ENCODE results near the gene GALNT7. TPM values are rescaled to one million over a fixed set of nuclear protein-coding genes. Genes with fewer than 3 reads are reported as not detected.
A peak's percentile ranks its signal among the peaks of the same experiment; 100 is the strongest.
"Not testable (repeated sequence)": the region's sequence is repeated elsewhere in the genome, so short reads cannot be mapped to it uniquely, and the experiment has no call there.

The GALNT7 gene
- total RNA-seq, 2 donors from 2014 or later = 8.8 to 10.2 TPM

- Mint-ChIP-seq H3K9me3 (no peaks in the 10 kb centered on the region), H3K27ac (no peak overlapping the region), H3K36me3 (peaks cover 0 to 7% of the 10 kb centered on the region in 2 donors)
- DNase-seq (ENCODE audit: low spot score in 2 of 2) = no peak
- ATAC-seq = peak; percentile 54 to 73
Observed at GRCh38 chr4:173211838-173212237, 43.2 kb downstream of the GALNT7 start.

- no peak for ATAC-seq
- Mint-ChIP-seq H3K27ac (no peak overlapping the region), H3K36me3 (peaks cover 0 to 7% of the 10 kb centered on the region in 2 donors), H3K9me3 (no peaks in the 10 kb centered on the region)
- no peak for DNase-seq (ENCODE audit: low spot score in 2 of 2)
Observed at GRCh38 chr4:173212379-173212778, 43.8 kb downstream of the GALNT7 start.

- H3K36me3 Mint-ChIP-seq = peaks cover 0 to 7% of the 10 kb centered on the region in 2 donors
- no peak overlapping the region for H3K27ac Mint-ChIP-seq
- H3K9me3 Mint-ChIP-seq = no peaks in the 10 kb centered on the region
- ATAC-seq = no peak
- DNase-seq (ENCODE audit: low spot score in 2 of 2) = no peak
Observed at GRCh38 chr4:173213296-173213695, 44.7 kb downstream of the GALNT7 start.

- ATAC-seq (no peak), DNase-seq (ENCODE audit: low spot score in 2 of 2) (no peak)
- no peaks in the 10 kb centered on the region for H3K9me3 Mint-ChIP-seq
- H3K36me3 Mint-ChIP-seq = peaks cover 0 to 5% of the 10 kb centered on the region in 2 donors
- H3K27ac Mint-ChIP-seq = no peak overlapping the region
Observed at GRCh38 chr4:173214231-173214630, 45.6 kb downstream of the GALNT7 start.

GRCh38 chr4:173214661-173215060, 46.0 kb downstream of the GALNT7 start:
- no peak for ATAC-seq
- H3K27ac Mint-ChIP-seq = no peak overlapping the region

GRCh38 chr4:173217075-173217474, 48.5 kb downstream of the GALNT7 start:
- Mint-ChIP-seq H3K36me3 (no peaks in the 10 kb centered on the region), H3K9me3 (no peaks in the 10 kb centered on the region), H3K27ac (no peak overlapping the region)
- no peak for DNase-seq (ENCODE audit: low spot score in 2 of 2)
- no peak for ATAC-seq

More at GRCh38 chr4:173214661-173215060, 46.0 kb downstream of the GALNT7 start:
- peaks cover 0 to under 1% of the 10 kb centered on the region in 2 donors for H3K36me3 Mint-ChIP-seq
- H3K9me3 Mint-ChIP-seq = no peaks in the 10 kb centered on the region
- DNase-seq (ENCODE audit: low spot score in 2 of 2) = no peak

- Mint-ChIP-seq H3K9me3 (no peaks in the 10 kb centered on the region), H3K27ac (no peak overlapping the region), H3K36me3 (no peaks in the 10 kb centered on the region)
- ATAC-seq (no peak), DNase-seq (ENCODE audit: low spot score in 2 of 2) (no peak)
Observed at GRCh38 chr4:173217727-173218126, 49.1 kb downstream of the GALNT7 start.

- Mint-ChIP-seq H3K27ac (no peak overlapping the region), H3K9me3 (no peaks in the 10 kb centered on the region), H3K36me3 (no peaks in the 10 kb centered on the region)
- no peak for DNase-seq (ENCODE audit: low spot score in 2 of 2)
- no peak for ATAC-seq
Observed at GRCh38 chr4:173218411-173219125, 50.0 kb downstream of the GALNT7 start.

- DNase-seq (ENCODE audit: low spot score in 2 of 2); H3K9me3 Mint-ChIP-seq; H3K36me3 Mint-ChIP-seq; H3K27ac Mint-ChIP-seq; ATAC-seq: not testable (repeated sequence)
Observed at GRCh38 chr4:173219126-173219437, 50.5 kb downstream of the GALNT7 start.

- H3K27ac Mint-ChIP-seq = no peak overlapping the region
- no peaks in the 10 kb centered on the region for H3K36me3 Mint-ChIP-seq
- ATAC-seq = no peak
- H3K9me3 Mint-ChIP-seq = no peaks in the 10 kb centered on the region
- no peak for DNase-seq (ENCODE audit: low spot score in 2 of 2)
Observed at GRCh38 chr4:173223743-173224142, 55.1 kb downstream of the GALNT7 start.

GRCh38 chr4:173226401-173226888, 57.8 kb downstream of the GALNT7 start:
- Mint-ChIP-seq H3K9me3 (no peaks in the 10 kb centered on the region), H3K36me3 (no peaks in the 10 kb centered on the region), H3K27ac (no peak overlapping the region)
- no peak for ATAC-seq
- no peak for DNase-seq (ENCODE audit: low spot score in 2 of 2)

GRCh38 chr4:173227756-173228155, 59.1 kb downstream of the GALNT7 start:
- H3K27ac Mint-ChIP-seq = no peak overlapping the region
- H3K36me3 Mint-ChIP-seq = no peaks in the 10 kb centered on the region
- no peaks in the 10 kb centered on the region for H3K9me3 Mint-ChIP-seq
- DNase-seq (ENCODE audit: low spot score in 2 of 2) (no peak), ATAC-seq (no peak)

GRCh38 chr4:173230062-173230461, 61.5 kb downstream of the GALNT7 start:
- H3K27ac Mint-ChIP-seq = no peak overlapping the region
- no peak for ATAC-seq
- no peaks in the 10 kb centered on the region for H3K9me3 Mint-ChIP-seq
- H3K36me3 Mint-ChIP-seq = no peaks in the 10 kb centered on the region
- no peak for DNase-seq (ENCODE audit: low spot score in 2 of 2)

GRCh38 chr4:173231916-173232315, 63.3 kb downstream of the GALNT7 start:
- DNase-seq (ENCODE audit: low spot score in 2 of 2) (no peak), ATAC-seq (no peak)
- Mint-ChIP-seq H3K9me3 (no peaks in the 10 kb centered on the region), H3K36me3 (no peaks in the 10 kb centered on the region), H3K27ac (no peak overlapping the region)

GRCh38 chr4:173233857-173234256, 65.2 kb downstream of the GALNT7 start:
- Mint-ChIP-seq H3K36me3 (no peaks in the 10 kb centered on the region), H3K9me3 (no peaks in the 10 kb centered on the region), H3K27ac (no peak overlapping the region)
- DNase-seq (ENCODE audit: low spot score in 2 of 2) (no peak), ATAC-seq (no peak)

- DNase-seq (ENCODE audit: low spot score in 2 of 2) = no peak
- no peaks in the 10 kb centered on the region for H3K9me3 Mint-ChIP-seq
- no peak for ATAC-seq
- H3K27ac Mint-ChIP-seq = no peak overlapping the region
- H3K36me3 Mint-ChIP-seq = no peaks in the 10 kb centered on the region
Observed at GRCh38 chr4:173235050-173235449, 66.4 kb downstream of the GALNT7 start.

GRCh38 chr4:173236301-173236700, 67.7 kb downstream of the GALNT7 start:
- DNase-seq (ENCODE audit: low spot score in 2 of 2) = no peak
- H3K9me3 Mint-ChIP-seq = no peaks in the 10 kb centered on the region
- no peaks in the 10 kb centered on the region for H3K36me3 Mint-ChIP-seq
- no peak overlapping the region for H3K27ac Mint-ChIP-seq
- no peak for ATAC-seq

- no peaks in the 10 kb centered on the region for H3K36me3 Mint-ChIP-seq
- DNase-seq (ENCODE audit: low spot score in 2 of 2) (no peak), ATAC-seq (no peak)
- no peak overlapping the region for H3K27ac Mint-ChIP-seq
- no peaks in the 10 kb centered on the region for H3K9me3 Mint-ChIP-seq
Observed at GRCh38 chr4:173237152-173237551, 68.5 kb downstream of the GALNT7 start.

All from activated naive CD4-positive, alpha-beta T cell treated with anti-CD3 and anti-CD28 coated beads, Interleukin-2, amount 50 U/mL, for 72 hours (primary cell).